ENCODE results near the gene SMPDL3B. TPM values are rescaled to one million over a fixed set of nuclear protein-coding genes. Genes with fewer than 3 reads are reported as not detected.

Gene SMPDL3B
- total RNA-seq, 1 donor from 2014 or later = 7.4 TPM

- no peak for TF ChIP-seq CTCF (IDR thresholded peaks at IDR 0.05; ENCODE audit: unreplicated experiment)
- Mint-ChIP-seq H3K27me3 (ENCODE audit: low read depth) (no peaks in the 10 kb centered on the region), H3K4me3 (no peak overlapping the region), H3K9me3 (no peaks in the 10 kb centered on the region), H3K36me3 (peaks cover 8% of the 10 kb centered on the region), H3K4me1 (no peaks in the 10 kb centered on the region), H3K27ac (no peak overlapping the region)
- no peak for DNase-seq (ENCODE audit: low spot score in 2 of 2, unreplicated experiment in 2 of 2)
Observed at GRCh38 chr1:27980216-27980845, 45.5 kb downstream of the SMPDL3B start.

- Mint-ChIP-seq H3K9me3 (no peaks in the 10 kb centered on the region), H3K27ac (no peak overlapping the region), H3K27me3 (ENCODE audit: low read depth) (no peaks in the 10 kb centered on the region), H3K36me3 (peaks cover 12% of the 10 kb centered on the region), H3K4me3 (no peak overlapping the region), H3K4me1 (no peaks in the 10 kb centered on the region)
- no peak for DNase-seq (ENCODE audit: low spot score in 2 of 2, unreplicated experiment in 2 of 2)
- TF ChIP-seq CTCF (IDR thresholded peaks at IDR 0.05; ENCODE audit: unreplicated experiment) = no peak
Observed at GRCh38 chr1:27981145-27981544, 46.3 kb downstream of the SMPDL3B start.

- Mint-ChIP-seq H3K27ac (no peak overlapping the region), H3K4me3 (no peak overlapping the region), H3K27me3 (ENCODE audit: low read depth) (no peaks in the 10 kb centered on the region), H3K4me1 (no peaks in the 10 kb centered on the region), H3K9me3 (no peaks in the 10 kb centered on the region), H3K36me3 (peaks cover 30% of the 10 kb centered on the region)
- DNase-seq (ENCODE audit: low spot score in 2 of 2, unreplicated experiment in 2 of 2) = no peak
- TF ChIP-seq CTCF (IDR thresholded peaks at IDR 0.05; ENCODE audit: unreplicated experiment) = no peak
Observed at GRCh38 chr1:27990920-27991537, 56.2 kb downstream of the SMPDL3B start.

- peaks cover 37% of the 10 kb centered on the region for H3K36me3 Mint-ChIP-seq
- TF ChIP-seq CTCF (IDR thresholded peaks at IDR 0.05; ENCODE audit: unreplicated experiment) = no peak
- H3K27me3 Mint-ChIP-seq (ENCODE audit: low read depth) = no peaks in the 10 kb centered on the region
- no peak overlapping the region for H3K27ac Mint-ChIP-seq
- no peak for DNase-seq (ENCODE audit: low spot score in 2 of 2, unreplicated experiment in 2 of 2)
- H3K4me3 Mint-ChIP-seq = no peak overlapping the region
- H3K4me1 Mint-ChIP-seq = no peaks in the 10 kb centered on the region
- H3K9me3 Mint-ChIP-seq = no peaks in the 10 kb centered on the region
Observed at GRCh38 chr1:27992276-27992675, 57.5 kb downstream of the SMPDL3B start.

GRCh38 chr1:27993241-27993640 lies 58.4 kb downstream of the SMPDL3B start:
- no peaks in the 10 kb centered on the region for H3K4me1 Mint-ChIP-seq
- no peaks in the 10 kb centered on the region for H3K27me3 Mint-ChIP-seq (ENCODE audit: low read depth)
- no peaks in the 10 kb centered on the region for H3K9me3 Mint-ChIP-seq
- no peak overlapping the region for H3K4me3 Mint-ChIP-seq
- peaks cover 30% of the 10 kb centered on the region for H3K36me3 Mint-ChIP-seq
- no peak for TF ChIP-seq CTCF (IDR thresholded peaks at IDR 0.05; ENCODE audit: unreplicated experiment)
- no peak overlapping the region for H3K27ac Mint-ChIP-seq
- DNase-seq (ENCODE audit: low spot score in 2 of 2, unreplicated experiment in 2 of 2) = no peak
